ENCODE results near the gene PACSIN3.

GRCh38 chr11:47208628-47209027, 22.4 kb upstream of the PACSIN3 start:
- TF ChIP-seq CTCF (conservative IDR thresholded peaks at IDR 0.05) (no peak), ZFX (IDR thresholded peaks at IDR 0.05) (no peak)
